ENCODE results near the gene ABCG2. TPM values are rescaled to one million over a fixed set of nuclear protein-coding genes. Genes with fewer than 3 reads are reported as not detected.

The ABCG2 gene
- total RNA-seq, 5 donors from 2014 or later (not counting 1 experiment from before 2014, with no cell fraction given), result 0.35 to 1.1 (median 0.44) TPM; not detected in 1

GRCh38 chr4:88143504-88143903, 14.9 kb downstream of the ABCG2 start:
- H3K9me3 Mint-ChIP-seq, result no peaks in the 10 kb centered on the region
- Histone ChIP-seq H3K36me3 (ENCODE audit: control insufficient read depth in 2 of 2, extremely low read depth in 1 of 2, insufficient read depth in 1 of 2, low read length in 1 of 2) (no peaks in the 10 kb centered on the region), H3K4me3 (ENCODE audit: control insufficient read depth in 1 of 2, extremely low read depth in 1 of 2, low read length in 1 of 2) (no peak overlapping the region), H3K27me3 (replicated peaks in 1 of 2; ENCODE audit: control insufficient read depth in 2 of 2, extremely low read depth in 1 of 2, insufficient read depth in 2 of 2, low read length in 1 of 2) (no peaks in the 10 kb centered on the region), H3K9me3 (no peaks in the 10 kb centered on the region), H3K4me1 (ENCODE audit: control insufficient read depth in 1 of 2, extremely low read depth in 1 of 2, insufficient read depth in 2 of 2, low read length in 2 of 2) (no peaks in the 10 kb centered on the region), H3K27ac (ENCODE audit: low read length) (no peak overlapping the region)
- WGBS (ENCODE audit: insufficient coverage), result no CpG with 5 or more reads among the region's 2 CpGs
- H3K27ac Mint-ChIP-seq, result no peak overlapping the region
- DNase-seq (no peak), ATAC-seq (replicated peaks in 1 of 4) (no peak)
- H3K27me3 Mint-ChIP-seq, result no peaks in the 10 kb centered on the region
- ChIA-PET CTCF (no interaction called here), POLR2A (no interaction called here)
- H3K4me1 Mint-ChIP-seq, result no peaks in the 10 kb centered on the region
- no peak overlapping the region for H3K4me3 Mint-ChIP-seq
- H3K36me3 Mint-ChIP-seq, result no peaks in the 10 kb centered on the region

GRCh38 chr4:88138561-88138960, 19.9 kb downstream of the ABCG2 start:
- ATAC-seq (replicated peaks in 1 of 4), result no peak
- Mint-ChIP-seq H3K27ac (no peak overlapping the region), H3K27me3 (no peaks in the 10 kb centered on the region), H3K4me3 (no peak overlapping the region), H3K9me3 (no peaks in the 10 kb centered on the region), H3K36me3 (no peaks in the 10 kb centered on the region), H3K4me1 (no peaks in the 10 kb centered on the region)
- no peaks in the 10 kb centered on the region for H3K9me3 ChIP-seq
- no peak overlapping the region for H3K4me3 ChIP-seq (ENCODE audit: control insufficient read depth in 1 of 2, extremely low read depth in 1 of 2, low read length in 1 of 2)
- DNase-seq, result no peak
- H3K27ac ChIP-seq (ENCODE audit: low read length), result no peak overlapping the region
- H3K36me3 ChIP-seq (ENCODE audit: control insufficient read depth in 2 of 2, extremely low read depth in 1 of 2, insufficient read depth in 1 of 2, low read length in 1 of 2), result no peaks in the 10 kb centered on the region
- WGBS (ENCODE audit: insufficient coverage), result 100% methylated on average over 1 of the region's 2 CpGs
- H3K27me3 ChIP-seq (replicated peaks in 1 of 2; ENCODE audit: control insufficient read depth in 2 of 2, extremely low read depth in 1 of 2, insufficient read depth in 2 of 2, low read length in 1 of 2), result no peaks in the 10 kb centered on the region
- ChIA-PET POLR2A (no interaction called here), CTCF (no interaction called here)
- no peaks in the 10 kb centered on the region for H3K4me1 ChIP-seq (ENCODE audit: control insufficient read depth in 1 of 2, extremely low read depth in 1 of 2, insufficient read depth in 2 of 2, low read length in 2 of 2)

- DNase-seq (no peak), ATAC-seq (replicated peaks in 1 of 4) (no peak)
- no peaks in the 10 kb centered on the region for H3K9me3 Mint-ChIP-seq
- Histone ChIP-seq H3K27ac (ENCODE audit: low read length) (no peak overlapping the region), H3K36me3 (ENCODE audit: control insufficient read depth in 2 of 2, extremely low read depth in 1 of 2, insufficient read depth in 1 of 2, low read length in 1 of 2) (no peaks in the 10 kb centered on the region), H3K9me3 (no peaks in the 10 kb centered on the region), H3K4me3 (ENCODE audit: control insufficient read depth in 1 of 2, extremely low read depth in 1 of 2, low read length in 1 of 2) (no peak overlapping the region), H3K4me1 (ENCODE audit: control insufficient read depth in 1 of 2, extremely low read depth in 1 of 2, insufficient read depth in 2 of 2, low read length in 2 of 2) (no peaks in the 10 kb centered on the region), H3K27me3 (replicated peaks in 1 of 2; ENCODE audit: control insufficient read depth in 2 of 2, extremely low read depth in 1 of 2, insufficient read depth in 2 of 2, low read length in 1 of 2) (no peaks in the 10 kb centered on the region)
- H3K27ac Mint-ChIP-seq, result no peak overlapping the region
- POLR2A ChIA-PET, result no interaction called here
- H3K27me3 Mint-ChIP-seq, result no peaks in the 10 kb centered on the region
- no peaks in the 10 kb centered on the region for H3K4me1 Mint-ChIP-seq
- WGBS (ENCODE audit: insufficient coverage), result no CpG with 5 or more reads among the region's 2 CpGs
- CTCF ChIA-PET, result no interaction called here
- H3K4me3 Mint-ChIP-seq, result no peak overlapping the region
- H3K36me3 Mint-ChIP-seq, result no peaks in the 10 kb centered on the region
Measured at GRCh38 chr4:88137112-88137511, 21.3 kb downstream of the ABCG2 start.

- Mint-ChIP-seq H3K9me3 (no peaks in the 10 kb centered on the region), H3K4me3 (no peak overlapping the region), H3K27ac (no peak overlapping the region), H3K27me3 (no peaks in the 10 kb centered on the region), H3K36me3 (no peaks in the 10 kb centered on the region), H3K4me1 (no peaks in the 10 kb centered on the region)
- no peak for ATAC-seq (replicated peaks in 1 of 4)
- Histone ChIP-seq H3K27me3 (replicated peaks in 1 of 2; ENCODE audit: control insufficient read depth in 2 of 2, extremely low read depth in 1 of 2, insufficient read depth in 2 of 2, low read length in 1 of 2) (no peaks in the 10 kb centered on the region), H3K4me1 (ENCODE audit: control insufficient read depth in 1 of 2, extremely low read depth in 1 of 2, insufficient read depth in 2 of 2, low read length in 2 of 2) (no peaks in the 10 kb centered on the region), H3K4me3 (ENCODE audit: control insufficient read depth in 1 of 2, extremely low read depth in 1 of 2, low read length in 1 of 2) (no peak overlapping the region), H3K9me3 (no peaks in the 10 kb centered on the region), H3K36me3 (ENCODE audit: control insufficient read depth in 2 of 2, extremely low read depth in 1 of 2, insufficient read depth in 1 of 2, low read length in 1 of 2) (no peaks in the 10 kb centered on the region), H3K27ac (ENCODE audit: low read length) (no peak overlapping the region)
- DNase-seq, result no peak
- WGBS (ENCODE audit: insufficient coverage), result no CpG with 5 or more reads among the region's 3 CpGs
- ChIA-PET CTCF (no interaction called here), POLR2A (no interaction called here)
Measured at GRCh38 chr4:88136249-88136648, 22.2 kb downstream of the ABCG2 start.

- CTCF ChIA-PET, result no interaction called here
- Histone ChIP-seq H3K27ac (ENCODE audit: low read length) (no peak overlapping the region), H3K36me3 (ENCODE audit: control insufficient read depth in 2 of 2, extremely low read depth in 1 of 2, insufficient read depth in 1 of 2, low read length in 1 of 2) (no peaks in the 10 kb centered on the region), H3K4me3 (ENCODE audit: control insufficient read depth in 1 of 2, extremely low read depth in 1 of 2, low read length in 1 of 2) (no peak overlapping the region), H3K9me3 (no peaks in the 10 kb centered on the region), H3K27me3 (replicated peaks in 1 of 2; ENCODE audit: control insufficient read depth in 2 of 2, extremely low read depth in 1 of 2, insufficient read depth in 2 of 2, low read length in 1 of 2) (no peaks in the 10 kb centered on the region), H3K4me1 (ENCODE audit: control insufficient read depth in 1 of 2, extremely low read depth in 1 of 2, insufficient read depth in 2 of 2, low read length in 2 of 2) (no peaks in the 10 kb centered on the region)
- Mint-ChIP-seq H3K27me3 (no peaks in the 10 kb centered on the region), H3K9me3 (no peaks in the 10 kb centered on the region), H3K4me1 (no peaks in the 10 kb centered on the region), H3K36me3 (no peaks in the 10 kb centered on the region), H3K27ac (no peak overlapping the region), H3K4me3 (no peak overlapping the region)
- POLR2A ChIA-PET, result no interaction called here
- ATAC-seq (replicated peaks in 1 of 4) (no peak), DNase-seq (no peak)
- 100% methylated on average over 2 of the region's 3 CpGs for WGBS (ENCODE audit: insufficient coverage)
Measured at GRCh38 chr4:88135356-88135663, 23.1 kb downstream of the ABCG2 start.

- H3K36me3 ChIP-seq (ENCODE audit: control insufficient read depth in 2 of 2, extremely low read depth in 1 of 2, insufficient read depth in 1 of 2, low read length in 1 of 2), result no peaks in the 10 kb centered on the region
- no peaks in the 10 kb centered on the region for H3K4me1 Mint-ChIP-seq
- no peak overlapping the region for H3K4me3 Mint-ChIP-seq
- ChIA-PET CTCF (no interaction called here), POLR2A (no interaction called here)
- H3K27me3 Mint-ChIP-seq, result peaks cover 0 to 1% of the 10 kb centered on the region in 2 donors
- no peak overlapping the region for H3K27ac Mint-ChIP-seq
- H3K27me3 ChIP-seq (replicated peaks in 1 of 2; ENCODE audit: control insufficient read depth in 2 of 2, extremely low read depth in 1 of 2, insufficient read depth in 2 of 2, low read length in 1 of 2), result no peaks in the 10 kb centered on the region
- H3K9me3 Mint-ChIP-seq, result no peaks in the 10 kb centered on the region
- no peak for DNase-seq
- no peaks in the 10 kb centered on the region for H3K9me3 ChIP-seq
- no peak overlapping the region for H3K27ac ChIP-seq (ENCODE audit: low read length)
- no peak for ATAC-seq (replicated peaks in 1 of 4)
- no peak overlapping the region for H3K4me3 ChIP-seq (ENCODE audit: control insufficient read depth in 1 of 2, extremely low read depth in 1 of 2, low read length in 1 of 2)
- no peaks in the 10 kb centered on the region for H3K36me3 Mint-ChIP-seq
- no peaks in the 10 kb centered on the region for H3K4me1 ChIP-seq (ENCODE audit: control insufficient read depth in 1 of 2, extremely low read depth in 1 of 2, insufficient read depth in 2 of 2, low read length in 2 of 2)
- WGBS (ENCODE audit: insufficient coverage), result 80% methylated on average over 3 of the region's 3 CpGs
Measured at GRCh38 chr4:88134536-88135355, 23.7 kb downstream of the ABCG2 start.

- no CpG with 5 or more reads among the region's 1 CpG for WGBS (ENCODE audit: insufficient coverage)
- Histone ChIP-seq H3K9me3 (no peaks in the 10 kb centered on the region), H3K4me1 (ENCODE audit: control insufficient read depth in 1 of 2, extremely low read depth in 1 of 2, insufficient read depth in 2 of 2, low read length in 2 of 2) (no peaks in the 10 kb centered on the region), H3K4me3 (ENCODE audit: control insufficient read depth in 1 of 2, extremely low read depth in 1 of 2, low read length in 1 of 2) (no peak overlapping the region), H3K27ac (ENCODE audit: low read length) (no peak overlapping the region), H3K27me3 (replicated peaks in 1 of 2; ENCODE audit: control insufficient read depth in 2 of 2, extremely low read depth in 1 of 2, insufficient read depth in 2 of 2, low read length in 1 of 2) (no peaks in the 10 kb centered on the region), H3K36me3 (ENCODE audit: control insufficient read depth in 2 of 2, extremely low read depth in 1 of 2, insufficient read depth in 1 of 2, low read length in 1 of 2) (no peaks in the 10 kb centered on the region)
- no peak for ATAC-seq (replicated peaks in 1 of 4)
- Mint-ChIP-seq H3K27me3 (peaks cover 0 to 2% of the 10 kb centered on the region in 2 donors), H3K27ac (no peak overlapping the region), H3K4me1 (no peaks in the 10 kb centered on the region), H3K9me3 (no peaks in the 10 kb centered on the region), H3K36me3 (no peaks in the 10 kb centered on the region), H3K4me3 (no peak overlapping the region)
- ChIA-PET CTCF (no interaction called here), POLR2A (no interaction called here)
- DNase-seq, result no peak
Measured at GRCh38 chr4:88134111-88134510, 24.3 kb downstream of the ABCG2 start.
